ENCODE results near the gene RAP1A.

Gene RAP1A

DNA sequence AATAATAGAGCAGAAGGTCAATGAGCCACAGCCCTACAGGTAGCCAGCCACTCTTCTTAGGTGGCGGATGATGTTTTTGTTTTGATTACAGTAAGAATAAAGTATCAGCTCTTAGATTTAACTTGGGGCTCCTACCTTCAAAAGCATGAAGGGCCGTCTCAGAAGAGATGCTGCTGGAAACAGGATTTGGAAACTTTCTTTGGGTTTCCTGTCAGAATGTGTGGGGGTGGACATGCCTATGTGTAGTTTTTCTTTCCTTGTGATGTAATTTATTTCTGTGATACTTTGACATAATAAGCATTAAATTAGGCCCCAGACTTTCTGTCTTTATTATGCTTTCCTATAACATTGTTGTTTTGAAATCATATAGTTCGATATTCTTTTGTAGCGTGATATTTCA lies 1.5 kb downstream of the RAP1A start:
- TF ChIP-seq CREB1 (IDR thresholded peaks at IDR 0.05; ENCODE audit: low read depth) (no peak), EP300 (IDR thresholded peaks at IDR 0.05; ENCODE audit: borderline replicate concordance) (no peak), TAF1 (IDR thresholded peaks at IDR 0.05; ENCODE audit: low read depth) (no peak), NFIC (IDR thresholded peaks at IDR 0.05) (no peak), CEBPB (IDR thresholded peaks at IDR 0.05) (no peak), YY1 (IDR thresholded peaks at IDR 0.05; ENCODE audit: low read depth) (no peak)
- TF ChIP-seq, protein P1, sequence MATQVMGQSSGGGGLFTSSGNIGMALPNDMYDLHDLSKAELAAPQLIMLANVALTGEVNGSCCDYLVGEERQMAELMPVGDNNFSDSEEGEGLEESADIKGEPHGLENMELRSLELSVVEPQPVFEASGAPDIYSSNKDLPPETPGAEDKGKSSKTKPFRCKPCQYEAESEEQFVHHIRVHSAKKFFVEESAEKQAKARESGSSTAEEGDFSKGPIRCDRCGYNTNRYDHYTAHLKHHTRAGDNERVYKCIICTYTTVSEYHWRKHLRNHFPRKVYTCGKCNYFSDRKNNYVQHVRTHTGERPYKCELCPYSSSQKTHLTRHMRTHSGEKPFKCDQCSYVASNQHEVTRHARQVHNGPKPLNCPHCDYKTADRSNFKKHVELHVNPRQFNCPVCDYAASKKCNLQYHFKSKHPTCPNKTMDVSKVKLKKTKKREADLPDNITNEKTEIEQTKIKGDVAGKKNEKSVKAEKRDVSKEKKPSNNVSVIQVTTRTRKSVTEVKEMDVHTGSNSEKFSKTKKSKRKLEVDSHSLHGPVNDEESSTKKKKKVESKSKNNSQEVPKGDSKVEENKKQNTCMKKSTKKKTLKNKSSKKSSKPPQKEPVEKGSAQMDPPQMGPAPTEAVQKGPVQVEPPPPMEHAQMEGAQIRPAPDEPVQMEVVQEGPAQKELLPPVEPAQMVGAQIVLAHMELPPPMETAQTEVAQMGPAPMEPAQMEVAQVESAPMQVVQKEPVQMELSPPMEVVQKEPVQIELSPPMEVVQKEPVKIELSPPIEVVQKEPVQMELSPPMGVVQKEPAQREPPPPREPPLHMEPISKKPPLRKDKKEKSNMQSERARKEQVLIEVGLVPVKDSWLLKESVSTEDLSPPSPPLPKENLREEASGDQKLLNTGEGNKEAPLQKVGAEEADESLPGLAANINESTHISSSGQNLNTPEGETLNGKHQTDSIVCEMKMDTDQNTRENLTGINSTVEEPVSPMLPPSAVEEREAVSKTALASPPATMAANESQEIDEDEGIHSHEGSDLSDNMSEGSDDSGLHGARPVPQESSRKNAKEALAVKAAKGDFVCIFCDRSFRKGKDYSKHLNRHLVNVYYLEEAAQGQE (IDR thresholded peaks at IDR 0.05; ENCODE audit: low read depth), result no peak
- TF ChIP-seq, protein P2, sequence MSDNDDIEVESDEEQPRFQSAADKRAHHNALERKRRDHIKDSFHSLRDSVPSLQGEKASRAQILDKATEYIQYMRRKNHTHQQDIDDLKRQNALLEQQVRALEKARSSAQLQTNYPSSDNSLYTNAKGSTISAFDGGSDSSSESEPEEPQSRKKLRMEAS (IDR thresholded peaks at IDR 0.05), result no peak

DNA sequence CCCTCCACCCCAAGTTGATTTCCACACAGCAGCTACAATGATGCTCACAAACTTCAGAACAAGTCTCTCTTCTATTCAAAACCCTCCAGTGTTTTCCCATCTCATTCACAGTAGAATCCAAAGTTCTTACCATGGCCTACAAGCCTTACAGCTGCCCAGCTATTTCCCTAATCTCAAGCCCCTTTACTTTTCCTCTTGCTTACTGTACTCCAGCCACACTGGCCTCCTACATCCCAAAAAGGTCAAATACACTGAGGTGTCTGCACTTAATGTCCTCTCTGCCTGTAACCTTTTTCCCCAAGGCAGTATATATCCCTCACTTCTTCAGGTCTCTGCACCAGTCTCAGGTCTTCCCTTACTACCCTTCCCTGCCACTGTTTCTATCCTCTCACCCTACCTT lies 2.6 kb downstream of the RAP1A start:
- TF ChIP-seq, protein P2 (IDR thresholded peaks at IDR 0.05), result no peak
- TF ChIP-seq EP300 (IDR thresholded peaks at IDR 0.05; ENCODE audit: borderline replicate concordance) (no peak), FOXM1 (IDR thresholded peaks at IDR 0.05; ENCODE audit: borderline replicate concordance, low read depth) (no peak), RAD21 (IDR thresholded peaks at IDR 0.05; ENCODE audit: low read depth) (no peak), TCF12 (IDR thresholded peaks at IDR 0.05; ENCODE audit: low read depth) (no peak), CREB1 (IDR thresholded peaks at IDR 0.05; ENCODE audit: low read depth) (no peak), EGR1 (IDR thresholded peaks at IDR 0.05) (no peak), TAF1 (IDR thresholded peaks at IDR 0.05; ENCODE audit: low read depth) (no peak), NFIC (IDR thresholded peaks at IDR 0.05) (no peak), ZBTB7A (IDR thresholded peaks at IDR 0.05; ENCODE audit: low read depth) (no peak), TEAD4 (IDR thresholded peaks at IDR 0.05) (no peak)
- TF ChIP-seq, protein P3, sequence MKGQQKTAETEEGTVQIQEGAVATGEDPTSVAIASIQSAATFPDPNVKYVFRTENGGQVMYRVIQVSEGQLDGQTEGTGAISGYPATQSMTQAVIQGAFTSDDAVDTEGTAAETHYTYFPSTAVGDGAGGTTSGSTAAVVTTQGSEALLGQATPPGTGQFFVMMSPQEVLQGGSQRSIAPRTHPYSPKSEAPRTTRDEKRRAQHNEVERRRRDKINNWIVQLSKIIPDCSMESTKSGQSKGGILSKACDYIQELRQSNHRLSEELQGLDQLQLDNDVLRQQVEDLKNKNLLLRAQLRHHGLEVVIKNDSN (IDR thresholded peaks at IDR 0.05), result no peak
- TF ChIP-seq, protein P1 (IDR thresholded peaks at IDR 0.05; ENCODE audit: low read depth), result no peak

DNA sequence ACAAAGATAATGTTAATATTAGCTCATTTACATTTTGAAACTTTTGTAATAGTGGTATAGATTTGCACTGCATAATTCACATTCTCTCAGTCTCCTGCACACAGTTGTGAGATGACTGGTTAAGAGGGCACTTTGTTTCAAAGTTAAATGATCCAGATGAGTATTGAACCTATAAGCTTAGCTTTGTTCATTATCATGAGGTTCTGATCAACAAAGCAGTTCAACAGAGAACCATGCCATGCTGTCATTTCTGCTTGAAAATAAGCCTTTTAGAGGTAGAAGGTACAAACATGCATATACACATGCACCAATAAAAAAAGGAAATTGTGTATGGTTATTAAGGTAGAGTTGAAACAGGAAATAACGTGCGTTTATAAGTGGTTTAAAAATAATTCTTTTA lies 4.8 kb downstream of the RAP1A start:
- TF ChIP-seq YY1 (IDR thresholded peaks at IDR 0.05; ENCODE audit: low read depth) (no peak), TEAD4 (IDR thresholded peaks at IDR 0.05) (no peak), EGR1 (IDR thresholded peaks at IDR 0.05) (no peak), TCF12 (IDR thresholded peaks at IDR 0.05; ENCODE audit: low read depth) (no peak), CREB1 (IDR thresholded peaks at IDR 0.05; ENCODE audit: low read depth) (no peak), EP300 (IDR thresholded peaks at IDR 0.05; ENCODE audit: borderline replicate concordance) (no peak), RAD21 (IDR thresholded peaks at IDR 0.05; ENCODE audit: low read depth) (no peak), NFIC (IDR thresholded peaks at IDR 0.05) (no peak), FOXM1 (IDR thresholded peaks at IDR 0.05; ENCODE audit: borderline replicate concordance, low read depth) (no peak), CEBPB (IDR thresholded peaks at IDR 0.05) (no peak), ZBTB7A (IDR thresholded peaks at IDR 0.05; ENCODE audit: low read depth) (no peak), TAF1 (IDR thresholded peaks at IDR 0.05; ENCODE audit: low read depth) (no peak)
- TF ChIP-seq, protein P2 (IDR thresholded peaks at IDR 0.05), result no peak
- TF ChIP-seq, protein P3 (IDR thresholded peaks at IDR 0.05), result no peak
- TF ChIP-seq, protein P1 (IDR thresholded peaks at IDR 0.05; ENCODE audit: low read depth), result no peak

DNA sequence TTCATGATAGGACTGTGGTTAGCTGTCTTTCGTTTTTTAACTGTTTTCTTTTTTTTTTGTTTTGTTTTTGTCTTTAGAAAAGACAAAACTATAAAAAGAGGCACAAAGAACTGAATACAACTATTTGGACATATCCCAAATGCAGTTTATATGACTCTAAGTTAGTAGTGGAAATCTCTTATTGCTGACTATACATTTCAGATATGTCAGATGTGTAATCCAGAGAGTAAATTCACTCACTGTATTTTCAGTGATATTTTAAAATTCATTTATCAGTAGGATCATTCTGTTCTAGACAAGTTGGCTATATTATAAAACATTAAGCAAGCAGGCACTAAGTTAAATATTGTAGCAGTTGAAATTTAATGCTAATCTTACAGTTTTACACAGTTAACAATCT lies 5.7 kb downstream of the RAP1A start:
- TF ChIP-seq CEBPB (IDR thresholded peaks at IDR 0.05), result no peak
- no peak for TF ChIP-seq NFIC (IDR thresholded peaks at IDR 0.05)
- no peak for TF ChIP-seq CREB1 (IDR thresholded peaks at IDR 0.05; ENCODE audit: low read depth)
- no peak for TF ChIP-seq ZBTB7A (IDR thresholded peaks at IDR 0.05; ENCODE audit: low read depth)
- no peak for TF ChIP-seq EP300 (IDR thresholded peaks at IDR 0.05; ENCODE audit: borderline replicate concordance)
- TF ChIP-seq TAF1 (IDR thresholded peaks at IDR 0.05; ENCODE audit: low read depth), result no peak
- TF ChIP-seq, protein P3 (IDR thresholded peaks at IDR 0.05), result no peak
- TF ChIP-seq YY1 (IDR thresholded peaks at IDR 0.05; ENCODE audit: low read depth), result no peak
- no peak for TF ChIP-seq TCF12 (IDR thresholded peaks at IDR 0.05; ENCODE audit: low read depth)
- TF ChIP-seq FOXM1 (IDR thresholded peaks at IDR 0.05; ENCODE audit: borderline replicate concordance, low read depth), result no peak
- TF ChIP-seq, protein P2 (IDR thresholded peaks at IDR 0.05), result no peak
- no peak for TF ChIP-seq TEAD4 (IDR thresholded peaks at IDR 0.05)
- no peak for TF ChIP-seq EGR1 (IDR thresholded peaks at IDR 0.05)
